GM23248 (cell line): Measurements from ENCODE around the gene TGM3. TPM values are rescaled to one million over a fixed set of nuclear protein-coding genes. Genes with fewer than 3 reads are reported as not detected.

Experiments used
- DNase-seq: peaks from one replicate; pipeline ENCODE4 v3.0.0-alpha.2; 2015
- H2AFZ ChIP-seq: fragments of 200-600 bp; sonication (generic); 2 replicates; pipeline ENCODE4 v1.6.1; 2016; ENCODE audit warnings: antibody characterized with exemption
- H3F3A ChIP-seq: fragments of 200-600 bp; sonication (generic); 2 replicates; pipeline ENCODE4 v1.6.1; 2016; ENCODE audit warnings: mild to moderate bottlenecking, antibody characterized with exemption, mixed run types; ENCODE audit not compliant: insufficient read depth
- H3K27ac ChIP-seq: fragments of 200-600 bp; sonication (generic); 2 replicates; pipeline ENCODE4 v1.5.1; 2016; ENCODE audit warnings: mild to moderate bottlenecking
- H3K27me3 ChIP-seq: fragments of 200-600 bp; sonication (generic); replicated peaks from 2 replicates; pipeline ENCODE4 v1.6.1; 2016; ENCODE audit warnings: mild to moderate bottlenecking; ENCODE audit not compliant: insufficient read depth
- H3K36me3 ChIP-seq: fragments of 200-600 bp; sonication (generic); 2 replicates; pipeline ENCODE4 v1.6.1; 2016; ENCODE audit warnings: low read depth, mild to moderate bottlenecking
- H3K4me1 ChIP-seq: fragments of 200-600 bp; sonication (generic); 2 replicates; pipeline ENCODE4 v1.6.1; 2016; ENCODE audit warnings: mild to moderate bottlenecking; ENCODE audit not compliant: insufficient read depth
- H3K4me2 ChIP-seq: fragments of 200-600 bp; sonication (generic); one replicate; pipeline ENCODE4 v1.6.1; 2016; ENCODE audit warnings: mild to moderate bottlenecking; ENCODE audit not compliant: unreplicated experiment
- H3K4me3 ChIP-seq: fragments of 200-600 bp; sonication (generic); 2 replicates; pipeline ENCODE4 v1.5.1; 2016; ENCODE audit warnings: mild to moderate bottlenecking
- H3K79me2 ChIP-seq: fragments of 200-600 bp; sonication (generic); 2 replicates; pipeline ENCODE4 v1.6.1; 2016; ENCODE audit warnings: mild to moderate bottlenecking; ENCODE audit not compliant: insufficient read depth
- H3K9ac ChIP-seq: fragments of 200-600 bp; sonication (generic); 2 replicates; pipeline ENCODE4 v1.6.1; 2016; ENCODE audit warnings: mild to moderate bottlenecking
- H3K9me2 ChIP-seq: fragments of 200-600 bp; sonication (generic); 2 replicates; pipeline ENCODE4 v1.6.1; 2016; ENCODE audit warnings: mixed run types, mild to moderate bottlenecking, moderate library complexity; ENCODE audit not compliant: insufficient read depth
- H3K9me3 ChIP-seq: fragments of 200-600 bp; sonication (generic); one replicate; pipeline ENCODE4 v1.6.1; 2017; ENCODE audit warnings: low read depth
- H4K20me1 ChIP-seq: fragments of 200-600 bp; sonication (generic); 2 replicates; pipeline ENCODE4 v1.6.0; 2016; ENCODE audit not compliant: insufficient read depth
- EZH2 ChIP-seq: fragments of 200-600 bp; sonication (generic); IDR thresholded peaks from 2 replicates; pipeline ENCODE4 v1.6.1; 2018; ENCODE audit warnings: antibody characterized with exemption, mild to moderate bottlenecking; ENCODE audit not compliant: insufficient read depth, poor library complexity, severe bottlenecking
- EZH2phosphoT487 ChIP-seq: fragments of 200-600 bp; sonication (generic); IDR thresholded peaks from 2 replicates; pipeline ENCODE4 v1.6.1; 2018; ENCODE audit warnings: antibody characterized with exemption, moderate library complexity, mild to moderate bottlenecking, low read depth; ENCODE audit not compliant: insufficient read depth
- WGBS, 2 experiments: methylation state at CpG; one replicate each; pipeline ENCODE4 v1.1.6; 2015 to 2017; ENCODE audit warnings: low lambda C conversion rate in 2 of 2, low coverage in 1 of 2; ENCODE audit errors: missing lambda C conversion rate in 2 of 2; 5-methylcytosine and 5-hydroxymethylcytosine counted together
- in situ Hi-C: fragments of 300-500 bp; cut with MboI; formaldehyde crosslinking; loops from 2 replicates; pipeline ENCODE4 v1.15.0; 2020
- polyA plus RNA-seq: library from polyadenylated mRNA; unstranded; fragments of >200 nt; fragmentation: Nextera tagmentation; extraction: Ambion mirVana; gene quantifications from 2 replicates; pipeline ENCODE4 v1.2.1, GENCODE V29; 2016
- total RNA-seq: library from RNA; depleted of rRNA; stranded (reverse); fragments of >200 nt; shearing (Covaris generic); gene quantifications from 2 replicates; pipeline ENCODE4 v1.2.3, GENCODE V29; 2014

The TGM3 gene
- total and polyA plus RNA-seq, 2 experiments from 2014 or later = 0.11 to 0.25 TPM

DNA sequence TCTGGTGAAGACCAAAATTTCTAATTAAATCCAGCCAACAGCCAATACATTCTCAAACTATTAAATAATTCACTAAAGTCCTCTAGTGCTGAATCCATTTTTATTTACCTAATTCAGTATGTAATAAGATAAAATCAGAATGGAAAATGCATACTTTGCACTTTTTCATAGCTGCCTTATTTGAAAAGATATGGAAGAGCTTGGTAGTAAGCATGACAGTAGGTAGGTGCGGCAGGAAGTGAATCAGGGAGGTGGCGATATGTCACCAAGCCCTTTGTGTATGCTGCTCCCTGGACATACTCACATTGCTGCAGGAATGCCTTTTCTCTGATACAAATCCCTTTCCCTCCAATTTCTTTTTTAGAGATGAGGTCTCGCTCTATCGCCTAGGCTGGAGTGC, 10.2 kb upstream of the TGM3 start:
- Histone ChIP-seq H3K27ac (no peak overlapping the region), H3K9ac (no peak overlapping the region), H3K9me3 (no peaks in the 10 kb centered on the region), H3F3A (peaks cover 9% of the 10 kb centered on the region), H3K27me3 (no peaks in the 10 kb centered on the region), H3K79me2 (no peaks in the 10 kb centered on the region), H3K9me2 (no peaks in the 10 kb centered on the region), H4K20me1 (no peaks in the 10 kb centered on the region), H3K4me3 (no peak overlapping the region), H3K36me3 (no peaks in the 10 kb centered on the region), H2AFZ (no peak overlapping the region), H3K4me2 (no peak overlapping the region), H3K4me1 (peaks cover 15% of the 10 kb centered on the region)
- 81 to 93% methylated on average over 4 of the region's 4 CpGs for WGBS, 2 experiments
- in situ Hi-C loops = no loop called here
- TF ChIP-seq EZH2 (no peak), EZH2phosphoT487 (no peak)
- DNase-seq = no peak

GRCh38 chr20:2287504-2287903, 8.3 kb upstream of the TGM3 start:
- TF ChIP-seq EZH2phosphoT487 (no peak), EZH2 (no peak)
- in situ Hi-C loops = no loop called here
- Histone ChIP-seq H3K36me3 (no peaks in the 10 kb centered on the region), H3K9me3 (no peaks in the 10 kb centered on the region), H3K79me2 (no peaks in the 10 kb centered on the region), H3K9ac (no peak overlapping the region), H3K4me3 (no peak overlapping the region), H3F3A (peaks cover 9% of the 10 kb centered on the region), H4K20me1 (no peaks in the 10 kb centered on the region), H3K9me2 (no peaks in the 10 kb centered on the region), H3K4me2 (no peak overlapping the region), H3K27ac (no peak overlapping the region), H2AFZ (no peak overlapping the region), H3K4me1 (peaks cover 15% of the 10 kb centered on the region), H3K27me3 (no peaks in the 10 kb centered on the region)
- no peak for DNase-seq
- 94 to 96% methylated on average over 3 of the region's 3 CpGs for WGBS, 2 experiments

DNA sequence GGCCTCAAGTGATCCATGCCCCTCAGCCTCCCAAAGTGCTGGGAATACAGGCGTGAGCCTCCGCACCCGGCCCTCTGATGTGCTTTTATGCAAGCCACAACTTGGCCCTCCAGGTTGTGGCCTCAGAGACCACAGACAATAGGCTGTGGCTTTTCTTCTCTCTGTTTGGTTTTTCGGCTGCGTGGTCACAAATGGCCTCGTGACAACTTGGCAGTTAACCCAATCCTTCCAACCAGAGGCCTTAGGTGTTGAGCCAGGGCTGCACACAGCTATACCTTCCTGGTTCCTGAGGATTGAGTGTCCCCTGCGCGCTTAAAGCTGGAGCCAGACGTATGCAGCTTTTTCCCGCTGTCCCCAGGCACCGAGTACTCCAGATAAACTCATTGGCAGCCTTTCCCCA, 6.3 kb upstream of the TGM3 start:
- Histone ChIP-seq H3K27ac (no peak overlapping the region), H3K4me1 (0 out of 2 replicates have a peak, but pooled peaks cover 5% of the 10 kb centered on the region), H3K9me2 (no peaks in the 10 kb centered on the region), H3K79me2 (no peaks in the 10 kb centered on the region), H3K36me3 (no peaks in the 10 kb centered on the region), H3K4me3 (no peak overlapping the region), H3K27me3 (no peaks in the 10 kb centered on the region), H3F3A (peaks cover 9% of the 10 kb centered on the region), H3K4me2 (no peak overlapping the region), H3K9ac (no peak overlapping the region), H2AFZ (peak overlapping the region; percentile 25; the same call in 1 of the 2 replicates), H4K20me1 (no peaks in the 10 kb centered on the region), H3K9me3 (no peaks in the 10 kb centered on the region)
- WGBS, 2 experiments = 31 to 43% methylated on average over 11 of the region's 11 CpGs
- no peak for TF ChIP-seq EZH2
- no peak for TF ChIP-seq EZH2phosphoT487
- no peak for DNase-seq
- in situ Hi-C loops = no loop called here

DNA sequence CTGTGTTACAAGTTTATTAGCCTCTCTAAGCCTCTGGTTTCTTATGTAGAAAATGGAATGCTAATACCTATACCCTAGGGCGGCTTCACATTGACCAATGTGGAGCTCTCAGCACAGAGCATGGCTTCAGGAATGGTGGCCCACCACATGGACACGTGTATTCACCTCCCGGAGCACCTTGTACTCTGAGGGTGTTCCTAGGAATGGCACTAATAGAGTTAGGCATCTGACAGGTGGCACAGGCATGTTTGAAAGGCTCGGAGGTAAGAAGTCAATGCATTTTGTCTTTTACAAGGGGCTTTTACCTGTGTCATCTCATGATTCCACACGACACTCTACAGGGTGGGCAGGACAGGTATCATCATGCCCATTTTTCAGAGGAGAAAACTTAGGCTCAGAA, 5.3 kb upstream of the TGM3 start:
- no peaks in the 10 kb centered on the region for H3K27me3 ChIP-seq
- 68 to 69% methylated on average over 5 of the region's 5 CpGs for WGBS, 2 experiments
- H3K4me2 ChIP-seq = no peak overlapping the region
- H3K4me3 ChIP-seq = no peak overlapping the region
- H3K4me1 ChIP-seq = 0 out of 2 replicates have a peak, but pooled peaks cover 5% of the 10 kb centered on the region
- H4K20me1 ChIP-seq = no peaks in the 10 kb centered on the region
- TF ChIP-seq EZH2phosphoT487 (no peak), EZH2 (no peak)
- H2AFZ ChIP-seq = no peak overlapping the region
- no peaks in the 10 kb centered on the region for H3K9me3 ChIP-seq
- H3K27ac ChIP-seq = no peak overlapping the region
- DNase-seq = no peak
- no peaks in the 10 kb centered on the region for H3K79me2 ChIP-seq
- H3K9ac ChIP-seq = no peak overlapping the region
- no peaks in the 10 kb centered on the region for H3K36me3 ChIP-seq
- no peaks in the 10 kb centered on the region for H3K9me2 ChIP-seq
- in situ Hi-C loops = no loop called here
- peaks cover 9% of the 10 kb centered on the region for H3F3A ChIP-seq
